Measurements from ENCODE around the gene PRIMPOL.

- TF ChIP-seq CTCF (conservative IDR thresholded peaks at IDR 0.05 in 1 of 2, IDR thresholded peaks at IDR 0.05 in 1 of 2; ENCODE audit: low read depth in 1 of 2, low read length in 2 of 2) (no peak), EZH2 (IDR thresholded peaks at IDR 0.05; ENCODE audit: low read length, missing control alignments) (no peak)
Observed at GRCh38 chr4:184647266-184648053, 2.1 kb upstream of the PRIMPOL start.

Data from fibroblast of lung (primary cell).